Measurements from ENCODE around the gene RPS21. TPM values are rescaled to one million over a fixed set of nuclear protein-coding genes. Genes with fewer than 3 reads are reported as not detected.

RPS21 gene
- total and polyA plus RNA-seq, 2 of the 13 experiments (the other 11 are each of a cell fraction or from before 2014, with no cell fraction given) = 2,647 to 11,063 TPM

DNA sequence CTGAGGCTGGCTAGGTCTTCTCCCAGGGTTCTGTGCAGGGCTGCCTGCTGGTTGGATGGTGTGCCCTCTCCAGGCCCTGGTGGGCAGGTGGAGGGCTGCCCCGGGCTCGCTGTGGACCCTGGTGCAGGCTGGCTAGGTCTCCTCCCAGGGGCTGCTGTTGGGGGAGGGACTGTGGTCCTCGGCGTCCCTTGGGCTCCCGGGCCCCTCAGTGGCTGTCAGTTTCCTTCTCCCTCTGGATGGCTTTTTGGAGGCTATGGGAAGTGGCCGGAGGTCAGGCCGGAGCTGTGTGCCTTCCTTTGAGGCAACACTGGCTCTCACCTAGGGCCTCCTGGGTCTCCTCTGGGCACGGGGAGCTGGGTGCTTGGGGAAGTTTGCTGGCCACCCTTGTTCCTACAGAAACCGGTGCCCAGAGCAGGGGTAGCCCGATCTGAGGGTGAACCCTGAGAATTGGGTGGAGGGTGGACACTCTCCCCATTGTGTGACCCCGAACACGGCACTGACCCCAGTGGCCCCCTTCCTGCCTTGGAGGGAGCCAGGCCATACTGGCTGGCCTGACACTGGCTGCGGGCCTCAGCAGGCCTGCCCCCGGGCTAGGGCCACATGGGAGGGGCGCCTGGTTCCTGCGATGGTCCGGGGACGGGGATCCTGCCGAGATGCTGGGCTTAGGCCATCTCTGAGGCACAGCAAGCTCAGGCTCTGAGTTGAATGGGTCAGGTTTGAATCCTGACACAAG lies 24.0 kb downstream of the RPS21 start (continued):
- TF ChIP-seq, protein P1, sequence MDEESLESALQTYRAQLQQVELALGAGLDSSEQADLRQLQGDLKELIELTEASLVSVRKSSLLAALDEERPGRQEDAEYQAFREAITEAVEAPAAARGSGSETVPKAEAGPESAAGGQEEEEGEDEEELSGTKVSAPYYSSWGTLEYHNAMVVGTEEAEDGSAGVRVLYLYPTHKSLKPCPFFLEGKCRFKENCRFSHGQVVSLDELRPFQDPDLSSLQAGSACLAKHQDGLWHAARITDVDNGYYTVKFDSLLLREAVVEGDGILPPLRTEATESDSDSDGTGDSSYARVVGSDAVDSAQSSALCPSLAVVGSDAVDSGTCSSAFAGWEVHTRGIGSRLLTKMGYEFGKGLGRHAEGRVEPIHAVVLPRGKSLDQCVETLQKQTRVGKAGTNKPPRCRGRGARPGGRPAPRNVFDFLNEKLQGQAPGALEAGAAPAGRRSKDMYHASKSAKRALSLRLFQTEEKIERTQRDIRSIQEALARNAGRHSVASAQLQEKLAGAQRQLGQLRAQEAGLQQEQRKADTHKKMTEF (CRISPR knock-in tag; IDR thresholded peaks at IDR 0.05) = no peak
- TF ChIP-seq MIER2 (CRISPR knock-in tag; IDR thresholded peaks at IDR 0.05) = no peak
- no peak; the same call in 1 of the 2 replicates for TF ChIP-seq ZNF567 (CRISPR knock-in tag; IDR thresholded peaks at IDR 0.05; ENCODE audit: borderline replicate concordance)
- TF ChIP-seq FOXA3 (CRISPR knock-in tag; IDR thresholded peaks at IDR 0.05) = no peak
- no peak for TF ChIP-seq POLR2AphosphoS5 (IDR thresholded peaks at IDR 0.05; ENCODE audit: low read depth, low read length)
- TF ChIP-seq ZNF121 (CRISPR knock-in tag; IDR thresholded peaks at IDR 0.05) = no peak
- no peak for TF ChIP-seq BCL6 (CRISPR knock-in tag; IDR thresholded peaks at IDR 0.05)
- TF ChIP-seq, protein P2, sequence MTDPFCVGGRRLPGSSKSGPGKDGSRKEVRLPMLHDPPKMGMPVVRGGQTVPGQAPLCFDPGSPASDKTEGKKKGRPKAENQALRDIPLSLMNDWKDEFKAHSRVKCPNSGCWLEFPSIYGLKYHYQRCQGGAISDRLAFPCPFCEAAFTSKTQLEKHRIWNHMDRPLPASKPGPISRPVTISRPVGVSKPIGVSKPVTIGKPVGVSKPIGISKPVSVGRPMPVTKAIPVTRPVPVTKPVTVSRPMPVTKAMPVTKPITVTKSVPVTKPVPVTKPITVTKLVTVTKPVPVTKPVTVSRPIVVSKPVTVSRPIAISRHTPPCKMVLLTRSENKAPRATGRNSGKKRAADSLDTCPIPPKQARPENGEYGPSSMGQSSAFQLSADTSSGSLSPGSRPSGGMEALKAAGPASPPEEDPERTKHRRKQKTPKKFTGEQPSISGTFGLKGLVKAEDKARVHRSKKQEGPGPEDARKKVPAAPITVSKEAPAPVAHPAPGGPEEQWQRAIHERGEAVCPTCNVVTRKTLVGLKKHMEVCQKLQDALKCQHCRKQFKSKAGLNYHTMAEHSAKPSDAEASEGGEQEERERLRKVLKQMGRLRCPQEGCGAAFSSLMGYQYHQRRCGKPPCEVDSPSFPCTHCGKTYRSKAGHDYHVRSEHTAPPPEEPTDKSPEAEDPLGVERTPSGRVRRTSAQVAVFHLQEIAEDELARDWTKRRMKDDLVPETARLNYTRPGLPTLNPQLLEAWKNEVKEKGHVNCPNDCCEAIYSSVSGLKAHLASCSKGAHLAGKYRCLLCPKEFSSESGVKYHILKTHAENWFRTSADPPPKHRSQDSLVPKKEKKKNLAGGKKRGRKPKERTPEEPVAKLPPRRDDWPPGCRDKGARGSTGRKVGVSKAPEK (CRISPR knock-in tag; IDR thresholded peaks at IDR 0.05; ENCODE audit: borderline replicate concordance) = no peak
- 0 out of 2 replicates have a peak, but pooled peaks have one; percentile 23 for TF ChIP-seq GLI4 (CRISPR knock-in tag; IDR thresholded peaks at IDR 0.05; ENCODE audit: borderline replicate concordance)
- TF ChIP-seq, protein P3, sequence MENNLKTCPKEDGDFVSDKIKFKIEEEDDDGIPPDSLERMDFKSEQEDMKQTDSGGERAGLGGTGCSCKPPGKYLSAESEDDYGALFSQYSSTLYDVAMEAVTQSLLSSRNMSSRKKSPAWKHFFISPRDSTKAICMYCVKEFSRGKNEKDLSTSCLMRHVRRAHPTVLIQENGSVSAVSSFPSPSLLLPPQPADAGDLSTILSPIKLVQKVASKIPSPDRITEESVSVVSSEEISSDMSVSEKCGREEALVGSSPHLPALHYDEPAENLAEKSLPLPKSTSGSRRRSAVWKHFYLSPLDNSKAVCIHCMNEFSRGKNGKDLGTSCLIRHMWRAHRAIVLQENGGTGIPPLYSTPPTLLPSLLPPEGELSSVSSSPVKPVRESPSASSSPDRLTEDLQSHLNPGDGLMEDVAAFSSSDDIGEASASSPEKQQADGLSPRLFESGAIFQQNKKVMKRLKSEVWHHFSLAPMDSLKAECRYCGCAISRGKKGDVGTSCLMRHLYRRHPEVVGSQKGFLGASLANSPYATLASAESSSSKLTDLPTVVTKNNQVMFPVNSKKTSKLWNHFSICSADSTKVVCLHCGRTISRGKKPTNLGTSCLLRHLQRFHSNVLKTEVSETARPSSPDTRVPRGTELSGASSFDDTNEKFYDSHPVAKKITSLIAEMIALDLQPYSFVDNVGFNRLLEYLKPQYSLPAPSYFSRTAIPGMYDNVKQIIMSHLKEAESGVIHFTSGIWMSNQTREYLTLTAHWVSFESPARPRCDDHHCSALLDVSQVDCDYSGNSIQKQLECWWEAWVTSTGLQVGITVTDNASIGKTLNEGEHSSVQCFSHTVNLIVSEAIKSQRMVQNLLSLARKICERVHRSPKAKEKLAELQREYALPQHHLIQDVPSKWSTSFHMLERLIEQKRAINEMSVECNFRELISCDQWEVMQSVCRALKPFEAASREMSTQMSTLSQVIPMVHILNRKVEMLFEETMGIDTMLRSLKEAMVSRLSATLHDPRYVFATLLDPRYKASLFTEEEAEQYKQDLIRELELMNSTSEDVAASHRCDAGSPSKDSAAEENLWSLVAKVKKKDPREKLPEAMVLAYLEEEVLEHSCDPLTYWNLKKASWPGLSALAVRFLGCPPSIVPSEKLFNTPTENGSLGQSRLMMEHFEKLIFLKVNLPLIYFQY (CRISPR knock-in tag; IDR thresholded peaks at IDR 0.05; ENCODE audit: borderline replicate concordance) = no peak
- peak; percentile 60 for TF ChIP-seq IKZF4 (CRISPR knock-in tag; IDR thresholded peaks at IDR 0.05; ENCODE audit: borderline replicate concordance, low read depth, not compliant biosample characterization)
- TF ChIP-seq, protein P4, sequence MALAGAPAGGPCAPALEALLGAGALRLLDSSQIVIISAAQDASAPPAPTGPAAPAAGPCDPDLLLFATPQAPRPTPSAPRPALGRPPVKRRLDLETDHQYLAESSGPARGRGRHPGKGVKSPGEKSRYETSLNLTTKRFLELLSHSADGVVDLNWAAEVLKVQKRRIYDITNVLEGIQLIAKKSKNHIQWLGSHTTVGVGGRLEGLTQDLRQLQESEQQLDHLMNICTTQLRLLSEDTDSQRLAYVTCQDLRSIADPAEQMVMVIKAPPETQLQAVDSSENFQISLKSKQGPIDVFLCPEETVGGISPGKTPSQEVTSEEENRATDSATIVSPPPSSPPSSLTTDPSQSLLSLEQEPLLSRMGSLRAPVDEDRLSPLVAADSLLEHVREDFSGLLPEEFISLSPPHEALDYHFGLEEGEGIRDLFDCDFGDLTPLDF (CRISPR knock-in tag; IDR thresholded peaks at IDR 0.05) = no peak
- TF ChIP-seq HDAC1 (CRISPR knock-in tag; IDR thresholded peaks at IDR 0.05) = no peak
- no peak for TF ChIP-seq RXRA (CRISPR knock-in tag; IDR thresholded peaks at IDR 0.05)
- no peak for TF ChIP-seq BORCS8-MEF2B (CRISPR knock-in tag; IDR thresholded peaks at IDR 0.05)

All from HepG2 (cell line).